ENCODE results near the gene ODAD3. TPM values are rescaled to one million over a fixed set of nuclear protein-coding genes. Genes with fewer than 3 reads are reported as not detected.

Gene ODAD3
- total and polyA plus RNA-seq, 10 of the 15 experiments (the other 5 are each of a cell fraction or from before 2014, with no cell fraction given): 0.11 to 0.39 (median 0.28) TPM; not detected in 7

GRCh38 chr19:11435057-11435832 is at the start of gene ODAD3, which contains the start of gene PRKCSH (continued):
- TF ChIP-seq E4F1 (IDR thresholded peaks at IDR 0.05; ENCODE audit: borderline replicate concordance, partially characterized antibody): peak; percentile 64
- TF ChIP-seq ZSCAN29 (IDR thresholded peaks at IDR 0.05): no peak
- no peak for TF ChIP-seq CHD1 (IDR thresholded peaks at IDR 0.05; ENCODE audit: low read depth, low read length)
- TF ChIP-seq ESRRA (IDR thresholded peaks at IDR 0.05; ENCODE audit: low read length): peak; percentile 72; the same call in 1 of the 2 replicates
- TF ChIP-seq SKIL (IDR thresholded peaks at IDR 0.05; ENCODE audit: low read depth, poor library complexity, severe bottlenecking): peak; percentile 5
- peak; percentile 39; the same call in 1 of the 2 replicates for TF ChIP-seq ZNF207 (IDR thresholded peaks at IDR 0.05; ENCODE audit: borderline replicate concordance)
- peak; percentile 75 for TF ChIP-seq MXI1 (IDR thresholded peaks at IDR 0.05; ENCODE audit: low read depth, low read length)
- peak; percentile 54 for TF ChIP-seq SP1 (IDR thresholded peaks at IDR 0.05; ENCODE audit: low read depth, low read length)
- no peak for TF ChIP-seq HDAC6 (IDR thresholded peaks at IDR 0.05; ENCODE audit: unreplicated experiment)
- no peak; the same call in 1 of the 2 replicates for TF ChIP-seq BACH1 (IDR thresholded peaks at IDR 0.05; ENCODE audit: borderline replicate concordance)
- TF ChIP-seq ZBED1 (IDR thresholded peaks at IDR 0.05; ENCODE audit: borderline replicate concordance): no peak
- no peak for TF ChIP-seq IRF5 (IDR thresholded peaks at IDR 0.05; ENCODE audit: borderline replicate concordance)
- TF ChIP-seq WRNIP1 (IDR thresholded peaks at IDR 0.05; ENCODE audit: borderline replicate concordance, low read depth, low read length): no peak
- TF ChIP-seq JUNB (IDR thresholded peaks at IDR 0.05): no peak
- TF ChIP-seq USF1 (IDR thresholded peaks at IDR 0.05; ENCODE audit: borderline replicate concordance, extremely low read length, insufficient read depth, low read depth, low read length): peak; percentile 90
- peak; percentile 27; the same call in 1 of the 2 replicates for TF ChIP-seq CBFB (IDR thresholded peaks at IDR 0.05; ENCODE audit: low read depth)
- TF ChIP-seq CEBPB (IDR thresholded peaks at IDR 0.05; ENCODE audit: borderline replicate concordance in 1 of 2, low read depth in 2 of 2, low read length in 2 of 2): peak in 1 of 2 experiments; percentile 8; a peak in 1 of 4 replicates
- TF ChIP-seq CREM (IDR thresholded peaks at IDR 0.05; ENCODE audit: low read depth): peak; percentile 97
- TF ChIP-seq TAF1 (IDR thresholded peaks at IDR 0.05; ENCODE audit: borderline replicate concordance, low read depth, low read length): peak; percentile 87
- no peak for TF ChIP-seq NFYA (IDR thresholded peaks at IDR 0.05; ENCODE audit: borderline replicate concordance, low read depth, low read length)
- TF ChIP-seq SIN3A (IDR thresholded peaks at IDR 0.05; ENCODE audit: low read depth, low read length): peak; percentile 34; the same call in 1 of the 2 replicates
- TF ChIP-seq POLR2AphosphoS5 (IDR thresholded peaks at IDR 0.05; ENCODE audit: low read length): peak; percentile 89

All from GM12878 (cell line).